K562 (cell line): ENCODE measurements around the gene SLC30A1. TPM values are rescaled to one million over a fixed set of nuclear protein-coding genes. Genes with fewer than 3 reads are reported as not detected.
A peak's percentile ranks its signal among the peaks of the same experiment; 100 is the strongest.

Experiments used
- ADNP ChIP-seq: fragments of 200-800 bp; sonication (Bioruptor generic); IDR thresholded peaks from 2 replicates; pipeline ENCODE4 v1.6.1; 2016; ENCODE audit warnings: missing genetic modification characterization, missing compliant biosample characterization
- ATF7 ChIP-seq: fragments of 450-650 bp; IDR thresholded peaks from 2 replicates; pipeline ENCODE4 v1.7.1; 2014; ENCODE audit warnings: mild to moderate bottlenecking, moderate library complexity
- BCL6 ChIP-seq: fragments of 250-450 bp; sonication (Bioruptor Pico); IDR thresholded peaks from 2 replicates; pipeline ENCODE4 v1.4.0; 2020
- HMGN3 ChIP-seq: IDR thresholded peaks from 2 replicates; pipeline ENCODE4 v1.6.1; 2011; ENCODE audit warnings: borderline replicate concordance, low read depth, mild to moderate bottlenecking, mixed read lengths, low read length; ENCODE audit not compliant: insufficient read length; ENCODE audit errors: extremely low read depth
- MED1 ChIP-seq: sonication (generic); formaldehyde crosslinking; IDR thresholded peaks from 2 replicates; pipeline ENCODE4 v1.8.1; 2023; ENCODE audit warnings: missing genetic modification reagents, borderline replicate concordance
- MXD1 ChIP-seq: fragments of 250-450 bp; sonication (Bioruptor Pico); IDR thresholded peaks from 2 replicates; pipeline ENCODE4 v1.8.0; 2021; ENCODE audit warnings: borderline replicate concordance, mild to moderate bottlenecking, moderate library complexity; ENCODE audit not compliant: poor library complexity, severe bottlenecking
- NR2F6 ChIP-seq: fragments of 450-650 bp; formaldehyde crosslinking; IDR thresholded peaks from 2 replicates; pipeline ENCODE4 v1.4.0; 2020; ENCODE audit warnings: mild to moderate bottlenecking
- POLR2AphosphoS2 ChIP-seq: IDR thresholded peaks from 2 replicates; pipeline ENCODE4 v1.6.1; 2012; ENCODE audit warnings: low read length, improper control_type of control experiment
- PRDM10 ChIP-seq: fragments of 450-650 bp; IDR thresholded peaks from 2 replicates; pipeline ENCODE4 v1.6.1; 2018; ENCODE audit not compliant: partially characterized antibody
- PYGO2 ChIP-seq: fragments of 450-650 bp; IDR thresholded peaks from 2 replicates; pipeline ENCODE4 v1.6.1; 2016; ENCODE audit warnings: mild to moderate bottlenecking, missing genetic modification characterization, moderate library complexity, missing compliant biosample characterization
- RBM14 ChIP-seq: fragments of 200-400 bp; formaldehyde crosslinking; IDR thresholded peaks from 2 replicates; pipeline ENCODE4 v1.6.1; 2018; ENCODE audit warnings: low read depth, mild to moderate bottlenecking, low read length, moderate library complexity, borderline replicate concordance; ENCODE audit not compliant: insufficient read depth
- SAFB2 ChIP-seq: fragments of 200-400 bp; formaldehyde crosslinking; IDR thresholded peaks from 2 replicates; pipeline ENCODE4 v1.6.1; 2018; ENCODE audit warnings: borderline replicate concordance, low read length, low read depth, moderate library complexity; ENCODE audit not compliant: severe bottlenecking
- SMARCA5 ChIP-seq: fragments of 450-650 bp; IDR thresholded peaks from 2 replicates; pipeline ENCODE4 v1.6.1; 2016
- SNRNP70 ChIP-seq: fragments of 200-400 bp; formaldehyde crosslinking; optimal IDR thresholded peaks from 2 replicates; pipeline ENCODE3; 2017; ENCODE audit warnings: low read depth, low read length
- SRSF1 ChIP-seq: fragments of 200-400 bp; formaldehyde crosslinking; IDR thresholded peaks from 2 replicates; pipeline ENCODE4 v1.6.1; 2017; ENCODE audit warnings: mild to moderate bottlenecking, low read depth, low read length, moderate library complexity
- TFAP4 ChIP-seq: sonication (generic); formaldehyde crosslinking; IDR thresholded peaks from 2 replicates; pipeline ENCODE4 v1.8.0; 2022; ENCODE audit warnings: missing genetic modification reagents, mild to moderate bottlenecking, moderate library complexity, borderline replicate concordance
- THAP12 ChIP-seq: fragments of 250-450 bp; sonication (Bioruptor Pico); IDR thresholded peaks from 2 replicates; pipeline ENCODE4 v1.9.0; 2021; ENCODE audit warnings: mild to moderate bottlenecking, inconsistent platforms
- ZFPM2 ChIP-seq: fragments of 250-450 bp; sonication (Bioruptor Pico); IDR thresholded peaks from 2 replicates; pipeline ENCODE4 v1.5.1; 2022; ENCODE audit warnings: mild to moderate bottlenecking
- ZNF146 ChIP-seq: IDR thresholded peaks from one replicate; pipeline ENCODE4 v1.6.1; 2018; ENCODE audit warnings: missing compliant biosample characterization; ENCODE audit not compliant: unreplicated experiment
- ZNF507 ChIP-seq: conservative IDR thresholded peaks from 2 replicates; pipeline ENCODE4 v1.6.1; 2017; ENCODE audit warnings: missing genetic modification characterization, missing compliant biosample characterization
- ZSCAN29 ChIP-seq: fragments of 450-650 bp; IDR thresholded peaks from 2 replicates; pipeline ENCODE4 v1.6.1; 2017
- polyA plus RNA-seq, 8 experiments: library from polyadenylated mRNA; depleted of rRNA in 4 of 8; stranded (reverse) in 5 of 8; unstranded in 3 of 8; fragments of >200 nt; fragmentation: Nextera tagmentation in 2 of 8; fragmentation: Illumina TruSeq in 1 of 8; extraction: Ambion mirVana in 2 of 8; extraction: Trizol in 1 of 8; gene quantifications; 2 replicates each; pipeline versions ENCODE4 v1.2.1 to v1.2.3, GENCODE V29; 2011 to 2014; ENCODE audit warnings: inconsistent platforms in 1 of 8, missing spikeins in 1 of 8
- total RNA-seq, 7 experiments: library from RNA; depleted of rRNA in 6 of 7; stranded (reverse); fragments of >200 nt in 6 of 7; fragmentation: Illumina TruSeq in 2 of 7; extraction: Trizol in 2 of 7; gene quantifications; 2 replicates each; pipeline versions ENCODE4 v1.2.1 to v1.2.3, GENCODE V29; 2011 to 2021; ENCODE audit warnings: low replicate concordance in 1 of 7

SLC30A1 gene
- total and polyA plus RNA-seq, 9 of the 15 experiments (the other 6 are each of a cell fraction or from before 2014, with no cell fraction given) = 4.1 to 14.4 (median 6.6) TPM

GRCh38 chr1:211606332-211606913 lies 27.5 kb upstream of the SLC30A1 start (continued):
- TF ChIP-seq PRDM10 = peak; percentile 6
- no peak for TF ChIP-seq NR2F6
- no peak for TF ChIP-seq ZFPM2
- no peak for TF ChIP-seq ZSCAN29
- TF ChIP-seq TFAP4 (CRISPR knock-in tag) = no peak
- TF ChIP-seq POLR2AphosphoS2 = no peak
- TF ChIP-seq MXD1 (CRISPR knock-in tag) = no peak
- no peak for TF ChIP-seq MED1 (CRISPR knock-in tag)
- TF ChIP-seq SNRNP70 = no peak
- no peak for TF ChIP-seq SMARCA5
- TF ChIP-seq ATF7 = 0 out of 2 replicates have a peak, but pooled peaks have one; percentile 26
- no peak for TF ChIP-seq ZNF146 (CRISPR knock-in tag)
- 0 out of 2 replicates have a peak, but pooled peaks have one; percentile 40 for TF ChIP-seq THAP12 (CRISPR knock-in tag)
- TF ChIP-seq SRSF1 = no peak
- TF ChIP-seq ZNF507 (tag) = no peak
- no peak for TF ChIP-seq PYGO2 (tag)
- TF ChIP-seq SAFB2 = no peak
- TF ChIP-seq ADNP = no peak
- no peak for TF ChIP-seq RBM14
- no peak for TF ChIP-seq BCL6 (CRISPR knock-in tag)
- TF ChIP-seq HMGN3 = no peak
